Body of pancreas (tissue), 4 donors: ENCODE measurements around the gene HOXB1. TPM values are rescaled to one million over a fixed set of nuclear protein-coding genes. Genes with fewer than 3 reads are reported as not detected.

Source experiments
- ATAC-seq: fragments of 150-250 bp; one replicate; pipeline ENCODE4 v1.9.1; 2016
- DNase-seq, 4 donors: peaks; one replicate each; pipeline ENCODE4 v3.0.0-alpha.2; 2019
- H3K27ac ChIP-seq, 4 donors: fragments of 200-600 bp; sonication (generic); 1 replicate in 3 of 4; 2 replicates in 1 of 4; pipeline versions ENCODE4 v1.5.1 to v1.6.1; 2016 to 2019; ENCODE audit warnings: mild to moderate bottlenecking in 1 of 4, mixed read lengths in 1 of 4, moderate library complexity in 1 of 4
- H3K27me3 ChIP-seq, 2 donors: fragments of 200-600 bp; sonication (generic); one replicate each; pipeline ENCODE4 v1.6.0; 2016; ENCODE audit warnings: mild to moderate bottlenecking in 1 of 2
- H3K36me3 ChIP-seq, 2 donors: fragments of 200-600 bp; sonication (generic); replicated peaks in 1 of 2; 2 replicates each; pipeline ENCODE4 v1.5.1; 2016; ENCODE audit warnings: low read depth in 2 of 2; ENCODE audit not compliant: insufficient read depth in 1 of 2
- H3K4me1 ChIP-seq: fragments of 200-600 bp; sonication (generic); one replicate; pipeline ENCODE4 v1.6.0; 2016
- H3K4me3 ChIP-seq, 2 donors: fragments of 200-600 bp; sonication (generic); 1 replicate in 1 of 2; 2 replicates in 1 of 2; pipeline ENCODE4 v1.5.1; 2016 to 2019
- H3K9me3 ChIP-seq, 3 donors: fragments of 200-600 bp; sonication (generic); 1 replicate in 2 of 3; 2 replicates in 1 of 3; pipeline ENCODE4 v1.5.1; 2016
- CTCF ChIP-seq, 7 experiments: fragments of 450-650 bp in 4 of 7; fragments of 200-600 bp in 3 of 7; sonication (generic) in 3 of 7; IDR thresholded peaks; one replicate each; pipeline ENCODE4 v1.5.1; 2016 to 2019; ENCODE audit warnings: antibody characterized with exemption in 7 of 7
- POLR2A ChIP-seq, 3 donors: fragments of 450-650 bp; IDR thresholded peaks; one replicate each; pipeline ENCODE4 v1.6.1; 2016; ENCODE audit warnings: antibody characterized with exemption in 3 of 3, mild to moderate bottlenecking in 2 of 3
- WGBS, 2 donors: methylation state at CpG; one replicate each; pipeline ENCODE4 v1.1.5; 2017; 5-methylcytosine and 5-hydroxymethylcytosine counted together
- intact Hi-C: fragments of 100-400 bp; cut with DNase I; formaldehyde crosslinking; loops from one replicate; pipeline ENCODE4 v1.15.1; 2023
- total RNA-seq, 2 donors: library from RNA; depleted of rRNA; stranded (reverse); fragments of >200 nt; gene quantifications; one replicate each; pipeline ENCODE4 v1.1.0, GENCODE V29; 2016

Gene HOXB1
- total RNA-seq, 2 donors from 2014 or later: not detected

GRCh38 chr17:48544349-48545021, 13.7 kb upstream of the HOXB1 start:
- 6 to 15% methylated on average over 35 to 38 of the region's 38 CpGs for WGBS, 2 donors
- intact Hi-C loops: no loop called here
- H3K4me3 ChIP-seq: no peak overlapping the region
- H3K4me1 ChIP-seq: peaks cover 18% of the 10 kb centered on the region
- ATAC-seq (peak; percentile 47), DNase-seq (peak; percentile 39 to 57 (median 55))
- H3K9me3 ChIP-seq: no peaks in the 10 kb centered on the region
- H3K27me3 ChIP-seq: peaks cover 0 to 24% of the 10 kb centered on the region in 2 donors
- H3K36me3 ChIP-seq: no peaks in the 10 kb centered on the region
- TF ChIP-seq POLR2A (IDR thresholded peaks at IDR 0.05): peak in 1 of 3 donors; percentile 19
- TF ChIP-seq CTCF (IDR thresholded peaks at IDR 0.05): no peak
- H3K27ac ChIP-seq: peak overlapping the region in 3 of 4 donors; percentile 48 to 67 (median 56)

- intact Hi-C loops: no loop called here
- no peak for ATAC-seq
- no peak for TF ChIP-seq CTCF (IDR thresholded peaks at IDR 0.05)
- TF ChIP-seq POLR2A (IDR thresholded peaks at IDR 0.05): no peak
- Histone ChIP-seq H3K27me3 (peaks cover 0 to 24% of the 10 kb centered on the region in 2 donors), H3K4me1 (peaks cover 18% of the 10 kb centered on the region), H3K9me3 (no peaks in the 10 kb centered on the region), H3K4me3 (no peak overlapping the region), H3K27ac (peak overlapping the region in 3 of 4 donors; percentile 48 to 67 (median 56)), H3K36me3 (no peaks in the 10 kb centered on the region)
- no peak for DNase-seq
- WGBS, 2 donors: 7 to 11% methylated on average over 19 to 20 of the region's 20 CpGs
Observed at GRCh38 chr17:48543854-48544348, 13.1 kb upstream of the HOXB1 start.

- Histone ChIP-seq H3K9me3 (no peaks in the 10 kb centered on the region), H3K27me3 (peaks cover 0 to 24% of the 10 kb centered on the region in 2 donors), H3K27ac (peak overlapping the region in 3 of 4 donors; percentile 48 to 67 (median 56)), H3K4me3 (peak overlapping the region; percentile 16 to 21), H3K4me1 (peaks cover 18% of the 10 kb centered on the region), H3K36me3 (no peaks in the 10 kb centered on the region)
- no peak for TF ChIP-seq POLR2A (IDR thresholded peaks at IDR 0.05)
- TF ChIP-seq CTCF (IDR thresholded peaks at IDR 0.05): peak in 1 of 7 experiments; percentile 8
- ATAC-seq (peak; percentile 19), DNase-seq (peak in 2 of 4 donors; percentile 34 to 38)
- 2 to 3% methylated on average over 27 to 71 of the region's 72 CpGs for WGBS, 2 donors
- intact Hi-C loops: no loop called here
Observed at GRCh38 chr17:48543107-48543853, 12.5 kb upstream of the HOXB1 start.

- no peaks in the 10 kb centered on the region for H3K9me3 ChIP-seq
- TF ChIP-seq POLR2A (IDR thresholded peaks at IDR 0.05) (no peak), CTCF (IDR thresholded peaks at IDR 0.05) (no peak)
- intact Hi-C loops: no loop called here
- DNase-seq (no peak), ATAC-seq (no peak)
- peak overlapping the region in 1 of 2 donors; percentile 21 for H3K4me3 ChIP-seq
- H3K4me1 ChIP-seq: peaks cover 18% of the 10 kb centered on the region
- H3K27ac ChIP-seq: peak overlapping the region in 3 of 4 donors; percentile 48 to 67 (median 56)
- H3K27me3 ChIP-seq: peaks cover 0 to 24% of the 10 kb centered on the region in 2 donors
- WGBS, 2 donors: 8% methylated on average over 12 of the region's 12 CpGs
- no peaks in the 10 kb centered on the region for H3K36me3 ChIP-seq
Observed at GRCh38 chr17:48542698-48543106, 11.9 kb upstream of the HOXB1 start.
